Osteoblast (primary cell): ENCODE results near the gene TOX3. TPM values are rescaled to one million over a fixed set of nuclear protein-coding genes. Genes with fewer than 3 reads are reported as not detected.

Source experiments
- DNase-seq: peaks from one replicate; pipeline ENCODE4 v3.0.0; 2011; ENCODE audit warnings: low spot score, mixed read lengths; ENCODE audit not compliant: insufficient read length; ENCODE audit errors: missing footprints
- H2AFZ ChIP-seq: 2 replicates; pipeline ENCODE4 v1.6.0; 2011; ENCODE audit warnings: mild to moderate bottlenecking, low read length
- H3K27ac ChIP-seq: 2 replicates; pipeline ENCODE4 v1.5.1; 2011; ENCODE audit warnings: mild to moderate bottlenecking, low read depth, low read length, moderate library complexity
- H3K27me3 ChIP-seq: 2 replicates; pipeline ENCODE4 v1.6.0; 2012; ENCODE audit warnings: mild to moderate bottlenecking, control low read depth, inconsistent platforms, low read length, moderate library complexity; ENCODE audit not compliant: insufficient read depth
- H3K36me3 ChIP-seq: 2 replicates; pipeline ENCODE4 v1.5.1; 2011; ENCODE audit warnings: mild to moderate bottlenecking, low read length, control low read depth, moderate library complexity; ENCODE audit not compliant: insufficient read depth
- H3K4me1 ChIP-seq: 2 replicates; pipeline ENCODE4 v1.5.1; 2011; ENCODE audit warnings: mild to moderate bottlenecking, low read length, control low read depth, moderate library complexity; ENCODE audit not compliant: insufficient read depth
- H3K4me2 ChIP-seq: 2 replicates; pipeline ENCODE4 v1.6.0; 2011; ENCODE audit warnings: mild to moderate bottlenecking, low read length; ENCODE audit not compliant: insufficient read depth
- H3K4me3 ChIP-seq: fragments of 200-600 bp; sonication (generic); 3 replicates; pipeline ENCODE4 v1.5.1; 2012; ENCODE audit warnings: mild to moderate bottlenecking, low read length, inconsistent platforms; ENCODE audit not compliant: insufficient read depth
- H3K79me2 ChIP-seq: 2 replicates; pipeline ENCODE4 v1.6.0; 2012; ENCODE audit warnings: mild to moderate bottlenecking, low read length, control low read depth, inconsistent platforms; ENCODE audit not compliant: insufficient read depth
- H3K9me3 ChIP-seq: 2 replicates; pipeline ENCODE4 v1.5.1; 2011; ENCODE audit warnings: low read depth, low read length, control low read depth
- H4K20me1 ChIP-seq: 2 replicates; pipeline ENCODE4 v1.6.0; 2012; ENCODE audit warnings: mild to moderate bottlenecking, low read length, control low read depth; ENCODE audit not compliant: insufficient read depth
- CTCF ChIP-seq: IDR thresholded peaks from 2 replicates; pipeline ENCODE4 v1.5.1; 2011; ENCODE audit warnings: mild to moderate bottlenecking, low read depth, low read length, moderate library complexity; ENCODE audit errors: extremely low read depth
- total RNA-seq: library from RNA; depleted of rRNA; stranded (reverse); fragments of >200 nt; gene quantifications from 2 replicates; pipeline ENCODE4 v1.2.3, GENCODE V29; 2012

The TOX3 gene
- total RNA-seq, 1 donor = not detected

- DNase-seq = no peak
- H3K4me3 ChIP-seq = no peak overlapping the region
- H4K20me1 ChIP-seq = no peaks in the 10 kb centered on the region
- H3K9me3 ChIP-seq = no peaks in the 10 kb centered on the region
- no peaks in the 10 kb centered on the region for H3K4me1 ChIP-seq
- no peak for TF ChIP-seq CTCF
- no peaks in the 10 kb centered on the region for H3K27me3 ChIP-seq
- H3K36me3 ChIP-seq = no peaks in the 10 kb centered on the region
- no peaks in the 10 kb centered on the region for H3K79me2 ChIP-seq
- H2AFZ ChIP-seq = no peak overlapping the region
- no peak overlapping the region for H3K27ac ChIP-seq
- no peak overlapping the region for H3K4me2 ChIP-seq
These were observed 113.3 kb downstream of the TOX3 start for GRCh38 chr16:52433643-52434042.

GRCh38 chr16:52424591-52424990 is 122.4 kb downstream of the TOX3 start:
- Histone ChIP-seq H3K4me3 (no peak overlapping the region), H3K9me3 (peaks cover 2% of the 10 kb centered on the region), H4K20me1 (no peaks in the 10 kb centered on the region), H3K36me3 (no peaks in the 10 kb centered on the region), H3K27me3 (no peaks in the 10 kb centered on the region), H3K4me1 (no peaks in the 10 kb centered on the region), H3K79me2 (no peaks in the 10 kb centered on the region), H3K27ac (no peak overlapping the region), H2AFZ (no peak overlapping the region), H3K4me2 (no peak overlapping the region)
- no peak for TF ChIP-seq CTCF
- DNase-seq = no peak

GRCh38 chr16:52422307-52422706 is 124.6 kb downstream of the TOX3 start:
- Histone ChIP-seq H4K20me1 (no peaks in the 10 kb centered on the region), H3K27me3 (no peaks in the 10 kb centered on the region), H3K27ac (no peak overlapping the region), H3K9me3 (no peaks in the 10 kb centered on the region), H3K4me1 (no peaks in the 10 kb centered on the region), H3K36me3 (no peaks in the 10 kb centered on the region), H2AFZ (no peak overlapping the region), H3K79me2 (no peaks in the 10 kb centered on the region), H3K4me3 (no peak overlapping the region), H3K4me2 (no peak overlapping the region)
- no peak for DNase-seq
- no peak for TF ChIP-seq CTCF

GRCh38 chr16:52418201-52418600 is 128.7 kb downstream of the TOX3 start:
- no peak for TF ChIP-seq CTCF
- H3K4me3 ChIP-seq = no peak overlapping the region

More at GRCh38 chr16:52418201-52418600, 128.7 kb downstream of the TOX3 start:
- Histone ChIP-seq H3K27ac (no peak overlapping the region), H3K4me1 (no peaks in the 10 kb centered on the region), H3K36me3 (no peaks in the 10 kb centered on the region), H3K79me2 (no peaks in the 10 kb centered on the region), H2AFZ (no peak overlapping the region), H3K4me2 (no peak overlapping the region), H4K20me1 (no peaks in the 10 kb centered on the region), H3K27me3 (no peaks in the 10 kb centered on the region), H3K9me3 (no peaks in the 10 kb centered on the region)
- DNase-seq = no peak
